GM20000 (cell line): ENCODE measurements around the gene MAL.

Source experiments
- DNase-seq: peaks from one replicate; pipeline ENCODE4 v3.0.0; 2012; ENCODE audit warnings: low spot score
- CTCF ChIP-seq: IDR thresholded peaks from 2 replicates; pipeline ENCODE4 v1.5.1; 2012; ENCODE audit warnings: mild to moderate bottlenecking, control low read depth; ENCODE audit errors: extremely low read depth, missing control alignments

Gene MAL

GRCh38 chr2:95022309-95023221, 2.9 kb upstream of the MAL start:
- TF ChIP-seq CTCF = peak; percentile 97
- peak; percentile 88 for DNase-seq

GRCh38 chr2:95023222-95023597, 2.3 kb upstream of the MAL start:
- peak; percentile 71 for DNase-seq
- peak; percentile 24 for TF ChIP-seq CTCF

GRCh38 chr2:95024371-95024770, 1.1 kb upstream of the MAL start:
- TF ChIP-seq CTCF = no peak
- DNase-seq = no peak

GRCh38 chr2:95024960-95025405, 525 bp upstream of the MAL start:
- no peak for TF ChIP-seq CTCF
- DNase-seq = no peak

- no peak for DNase-seq
- no peak for TF ChIP-seq CTCF
These were observed 1.2 kb downstream of the MAL start for GRCh38 chr2:95026471-95027368.

- TF ChIP-seq CTCF = no peak
- no peak for DNase-seq
These were observed 1.8 kb downstream of the MAL start for GRCh38 chr2:95027369-95027720.

- no peak for DNase-seq
- no peak for TF ChIP-seq CTCF
These were observed 4.4 kb downstream of the MAL start for GRCh38 chr2:95029898-95030341.
